Neural cell (in vitro differentiated cells): ENCODE results near the gene ALDH3B2. TPM values are rescaled to one million over a fixed set of nuclear protein-coding genes. Genes with fewer than 3 reads are reported as not detected.

Source experiments
- H2AFZ ChIP-seq: fragments of 200-600, 300-800 bp; sonication (generic), shearing (Covaris generic); 2 replicates; pipeline ENCODE4 v1.6.0; 2014; ENCODE audit warnings: low read depth, mild to moderate bottlenecking, antibody characterized with exemption, low read length, moderate library complexity
- H3F3A ChIP-seq: fragments of 200-600 bp; shearing (Covaris generic); 2 replicates; pipeline ENCODE4 v1.6.1; 2016; ENCODE audit warnings: mild to moderate bottlenecking, moderate library complexity, mixed read lengths, antibody characterized with exemption, low read length; ENCODE audit not compliant: insufficient read depth, poor library complexity, severe bottlenecking
- H3K27ac ChIP-seq: fragments of 200-600, 300-800 bp; sonication (generic), shearing (Covaris generic); 2 replicates; pipeline ENCODE4 v1.5.1; 2014; ENCODE audit warnings: mild to moderate bottlenecking, low read length, moderate library complexity
- H3K27me3 ChIP-seq: fragments of 300-800, 200-600 bp; sonication (generic), shearing (Covaris generic); 2 replicates; pipeline ENCODE4 v1.6.0; 2014; ENCODE audit warnings: mild to moderate bottlenecking, low read depth, low read length, moderate library complexity; ENCODE audit not compliant: insufficient read depth
- H3K36me3 ChIP-seq: fragments of 300-800, 200-600 bp; sonication (generic), shearing (Covaris generic); 2 replicates; pipeline ENCODE4 v1.5.1; 2014; ENCODE audit warnings: mild to moderate bottlenecking, antibody characterized with exemption, low read length, moderate library complexity; ENCODE audit not compliant: insufficient read depth
- H3K4me2 ChIP-seq: fragments of 300-800, 200-600 bp; sonication (generic), shearing (Covaris generic); 2 replicates; pipeline ENCODE4 v1.6.0; 2014; ENCODE audit warnings: mild to moderate bottlenecking, low read length
- H3K4me3 ChIP-seq: fragments of 300-800, 200-600 bp; sonication (generic), shearing (Covaris generic); 2 replicates; pipeline ENCODE4 v1.5.1; 2014; ENCODE audit warnings: mild to moderate bottlenecking, low read length, moderate library complexity
- H3K79me2 ChIP-seq: fragments of 200-600 bp; shearing (Covaris generic); replicated peaks from 2 replicates; pipeline ENCODE4 v1.6.0; 2014; ENCODE audit warnings: mild to moderate bottlenecking, low read length, moderate library complexity; ENCODE audit not compliant: insufficient read depth
- H3K9ac ChIP-seq: fragments of 300-800, 200-600 bp; sonication (generic), shearing (Covaris generic); 2 replicates; pipeline ENCODE4 v1.6.1; 2016; ENCODE audit warnings: mild to moderate bottlenecking, low read length, mixed read lengths
- H3K9me2 ChIP-seq: fragments of 200-600 bp; shearing (Covaris generic); 2 replicates; pipeline ENCODE4 v1.6.1; 2016; ENCODE audit warnings: mild to moderate bottlenecking, low read length, mixed read lengths; ENCODE audit not compliant: insufficient read depth
- H3K9me3 ChIP-seq: fragments of 200-600, 300-800 bp; sonication (generic), shearing (Covaris generic); 2 replicates; pipeline ENCODE4 v1.6.1; 2016; ENCODE audit warnings: mild to moderate bottlenecking, mixed run types, low read length, moderate library complexity, mixed read lengths
- H4K20me1 ChIP-seq: fragments of 200-600 bp; shearing (Covaris generic); 2 replicates; pipeline ENCODE4 v1.6.1; 2016; ENCODE audit warnings: mild to moderate bottlenecking, mixed run types; ENCODE audit not compliant: insufficient read depth
- EP300 ChIP-seq: fragments of 450-650 bp; conservative IDR thresholded peaks from 2 replicates; pipeline ENCODE4 v1.6.1; 2014; ENCODE audit warnings: antibody characterized with exemption, mild to moderate bottlenecking, moderate library complexity; ENCODE audit not compliant: poor library complexity, severe bottlenecking
- EZH2 ChIP-seq: fragments of 200-600, 300-800 bp; shearing (Covaris generic), sonication (generic); IDR thresholded peaks from 2 replicates; pipeline ENCODE4 v1.6.1; 2014; ENCODE audit warnings: antibody characterized with exemption, low read length, borderline replicate concordance, mild to moderate bottlenecking; ENCODE audit not compliant: insufficient read depth, poor library complexity, severe bottlenecking
- MXI1 ChIP-seq: fragments of 450-650 bp; conservative IDR thresholded peaks from 2 replicates; pipeline ENCODE4 v1.6.1; 2014; ENCODE audit warnings: antibody characterized with exemption, mild to moderate bottlenecking; ENCODE audit not compliant: poor library complexity, severe bottlenecking
- POLR2AphosphoS5 ChIP-seq: IDR thresholded peaks from 2 replicates; pipeline ENCODE4 v1.6.1; 2012
- RAD21 ChIP-seq: fragments of 450-650 bp; conservative IDR thresholded peaks from 2 replicates; pipeline ENCODE4 v1.6.1; 2014; ENCODE audit warnings: antibody characterized with exemption, mild to moderate bottlenecking, moderate library complexity
- SMC3 ChIP-seq: fragments of 450-650 bp; conservative IDR thresholded peaks from 2 replicates; pipeline ENCODE4 v1.6.1; 2014; ENCODE audit warnings: antibody characterized with exemption, mild to moderate bottlenecking, moderate library complexity; ENCODE audit not compliant: poor library complexity
- TAF1 ChIP-seq: IDR thresholded peaks from 2 replicates; pipeline ENCODE4 v1.6.1; 2012; ENCODE audit warnings: low read depth
- polyA plus RNA-seq: library from polyadenylated mRNA; depleted of rRNA; stranded (reverse); fragments of >200 nt; gene quantifications from 2 replicates; pipeline ENCODE4 v1.2.3, GENCODE V29; 2014
- TF ChIP-seq, protein P1 (sequence below): fragments of 450-650 bp; IDR thresholded peaks from 2 replicates; pipeline ENCODE4 v1.5.1; 2014; ENCODE audit warnings: antibody characterized with exemption, mild to moderate bottlenecking, moderate library complexity; ENCODE audit not compliant: poor library complexity, severe bottlenecking
- TF ChIP-seq, protein P2 (sequence below): IDR thresholded peaks from 2 replicates; pipeline ENCODE4 v1.6.1; 2012; ENCODE audit warnings: borderline replicate concordance

The ALDH3B2 gene
- polyA plus RNA-seq, 1 donor from 2014 or later: not detected

- TF ChIP-seq SMC3: no peak
- no peak overlapping the region for H2AFZ ChIP-seq
- H3K36me3 ChIP-seq: no peaks in the 10 kb centered on the region
- H3K9me2 ChIP-seq: no peaks in the 10 kb centered on the region
- H3F3A ChIP-seq: no peaks in the 10 kb centered on the region
- no peak overlapping the region for H3K9ac ChIP-seq
- no peaks in the 10 kb centered on the region for H3K9me3 ChIP-seq
- no peak overlapping the region for H3K27ac ChIP-seq
- no peaks in the 10 kb centered on the region for H3K79me2 ChIP-seq
- H4K20me1 ChIP-seq: no peaks in the 10 kb centered on the region
- H3K27me3 ChIP-seq: no peaks in the 10 kb centered on the region
- no peak overlapping the region for H3K4me2 ChIP-seq
- no peak overlapping the region for H3K4me3 ChIP-seq
Observed at GRCh38 chr11:67648796-67649613, 25.4 kb downstream of the ALDH3B2 start.

GRCh38 chr11:67648140-67648795, 26.2 kb downstream of the ALDH3B2 start:
- no peak overlapping the region for H2AFZ ChIP-seq
- no peaks in the 10 kb centered on the region for H4K20me1 ChIP-seq
- no peaks in the 10 kb centered on the region for H3K79me2 ChIP-seq
- no peak overlapping the region for H3K9ac ChIP-seq
- TF ChIP-seq SMC3 (no peak), EP300 (no peak), MXI1 (no peak), POLR2AphosphoS5 (no peak), RAD21 (no peak), TAF1 (no peak), EZH2 (no peak)
- TF ChIP-seq, protein P1, sequence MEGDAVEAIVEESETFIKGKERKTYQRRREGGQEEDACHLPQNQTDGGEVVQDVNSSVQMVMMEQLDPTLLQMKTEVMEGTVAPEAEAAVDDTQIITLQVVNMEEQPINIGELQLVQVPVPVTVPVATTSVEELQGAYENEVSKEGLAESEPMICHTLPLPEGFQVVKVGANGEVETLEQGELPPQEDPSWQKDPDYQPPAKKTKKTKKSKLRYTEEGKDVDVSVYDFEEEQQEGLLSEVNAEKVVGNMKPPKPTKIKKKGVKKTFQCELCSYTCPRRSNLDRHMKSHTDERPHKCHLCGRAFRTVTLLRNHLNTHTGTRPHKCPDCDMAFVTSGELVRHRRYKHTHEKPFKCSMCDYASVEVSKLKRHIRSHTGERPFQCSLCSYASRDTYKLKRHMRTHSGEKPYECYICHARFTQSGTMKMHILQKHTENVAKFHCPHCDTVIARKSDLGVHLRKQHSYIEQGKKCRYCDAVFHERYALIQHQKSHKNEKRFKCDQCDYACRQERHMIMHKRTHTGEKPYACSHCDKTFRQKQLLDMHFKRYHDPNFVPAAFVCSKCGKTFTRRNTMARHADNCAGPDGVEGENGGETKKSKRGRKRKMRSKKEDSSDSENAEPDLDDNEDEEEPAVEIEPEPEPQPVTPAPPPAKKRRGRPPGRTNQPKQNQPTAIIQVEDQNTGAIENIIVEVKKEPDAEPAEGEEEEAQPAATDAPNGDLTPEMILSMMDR: no peak
- TF ChIP-seq, protein P2, sequence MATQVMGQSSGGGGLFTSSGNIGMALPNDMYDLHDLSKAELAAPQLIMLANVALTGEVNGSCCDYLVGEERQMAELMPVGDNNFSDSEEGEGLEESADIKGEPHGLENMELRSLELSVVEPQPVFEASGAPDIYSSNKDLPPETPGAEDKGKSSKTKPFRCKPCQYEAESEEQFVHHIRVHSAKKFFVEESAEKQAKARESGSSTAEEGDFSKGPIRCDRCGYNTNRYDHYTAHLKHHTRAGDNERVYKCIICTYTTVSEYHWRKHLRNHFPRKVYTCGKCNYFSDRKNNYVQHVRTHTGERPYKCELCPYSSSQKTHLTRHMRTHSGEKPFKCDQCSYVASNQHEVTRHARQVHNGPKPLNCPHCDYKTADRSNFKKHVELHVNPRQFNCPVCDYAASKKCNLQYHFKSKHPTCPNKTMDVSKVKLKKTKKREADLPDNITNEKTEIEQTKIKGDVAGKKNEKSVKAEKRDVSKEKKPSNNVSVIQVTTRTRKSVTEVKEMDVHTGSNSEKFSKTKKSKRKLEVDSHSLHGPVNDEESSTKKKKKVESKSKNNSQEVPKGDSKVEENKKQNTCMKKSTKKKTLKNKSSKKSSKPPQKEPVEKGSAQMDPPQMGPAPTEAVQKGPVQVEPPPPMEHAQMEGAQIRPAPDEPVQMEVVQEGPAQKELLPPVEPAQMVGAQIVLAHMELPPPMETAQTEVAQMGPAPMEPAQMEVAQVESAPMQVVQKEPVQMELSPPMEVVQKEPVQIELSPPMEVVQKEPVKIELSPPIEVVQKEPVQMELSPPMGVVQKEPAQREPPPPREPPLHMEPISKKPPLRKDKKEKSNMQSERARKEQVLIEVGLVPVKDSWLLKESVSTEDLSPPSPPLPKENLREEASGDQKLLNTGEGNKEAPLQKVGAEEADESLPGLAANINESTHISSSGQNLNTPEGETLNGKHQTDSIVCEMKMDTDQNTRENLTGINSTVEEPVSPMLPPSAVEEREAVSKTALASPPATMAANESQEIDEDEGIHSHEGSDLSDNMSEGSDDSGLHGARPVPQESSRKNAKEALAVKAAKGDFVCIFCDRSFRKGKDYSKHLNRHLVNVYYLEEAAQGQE: no peak
- H3F3A ChIP-seq: no peaks in the 10 kb centered on the region
- H3K9me2 ChIP-seq: no peaks in the 10 kb centered on the region
- no peak overlapping the region for H3K4me3 ChIP-seq
- H3K36me3 ChIP-seq: no peaks in the 10 kb centered on the region
- no peaks in the 10 kb centered on the region for H3K27me3 ChIP-seq
- H3K27ac ChIP-seq: no peak overlapping the region
- no peak overlapping the region for H3K4me2 ChIP-seq
- H3K9me3 ChIP-seq: no peaks in the 10 kb centered on the region
